GM18858 (cell line): Measurements from ENCODE around the gene MYBPHL.

Experiments used
- ATAC-seq: cut with Tn5 transposase; IDR thresholded peaks from one replicate; pipeline ENCODE4 v1.9.1; 2021; ENCODE audit not compliant: unreplicated experiment

Gene MYBPHL

GRCh38 chr1:109306832-109307273, at the start of gene MYBPHL:
TSS of gene MYBPHL (minus strand) at chr1:109307011. CDS start at chr1:109306991, 20 bp downstream.
- ATAC-seq: no peak

DNA sequence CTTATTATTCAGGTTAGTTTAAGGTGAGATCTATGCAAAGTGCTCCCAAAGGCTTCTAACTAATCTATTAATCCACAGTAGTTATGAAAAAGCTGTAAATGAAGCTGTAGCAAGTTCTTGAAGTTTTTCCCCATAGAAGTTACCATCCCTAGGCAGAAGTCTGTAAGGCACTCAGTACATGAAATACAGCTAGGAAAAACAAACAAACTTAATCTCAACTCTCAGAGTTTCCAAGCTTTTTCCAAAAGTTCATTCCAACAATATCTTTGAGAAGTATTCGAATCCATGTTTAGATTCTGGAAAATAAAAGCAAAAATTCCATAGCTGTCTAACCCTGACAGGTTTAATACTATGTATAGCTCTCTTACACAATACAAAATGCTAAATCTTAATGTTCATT, 49.7 kb upstream of the MYBPHL start:
- ATAC-seq: no peak

GRCh38 chr1:109354929-109355328, 48.1 kb upstream of the MYBPHL start:
- ATAC-seq: no peak

DNA sequence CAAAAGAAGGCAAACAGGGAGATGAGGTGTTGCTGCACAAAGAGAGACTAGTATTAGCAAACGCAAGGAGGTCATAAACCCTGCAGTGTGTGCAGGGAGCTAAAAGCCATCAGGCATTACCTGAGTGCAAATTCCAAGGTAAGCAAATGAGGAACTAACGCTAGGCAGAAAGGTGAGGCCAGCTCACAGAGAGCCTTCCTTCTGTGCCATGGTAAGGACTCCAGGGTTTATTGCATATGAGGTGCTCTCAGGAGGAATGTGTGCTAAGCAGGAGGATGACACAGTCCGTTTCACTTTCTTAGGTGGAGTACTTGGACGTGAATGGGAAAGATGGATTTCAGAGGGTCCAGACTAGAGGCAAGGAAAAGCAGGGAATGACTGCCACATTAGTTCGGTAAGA, 44.6 kb upstream of the MYBPHL start:
- ATAC-seq: no peak

DNA sequence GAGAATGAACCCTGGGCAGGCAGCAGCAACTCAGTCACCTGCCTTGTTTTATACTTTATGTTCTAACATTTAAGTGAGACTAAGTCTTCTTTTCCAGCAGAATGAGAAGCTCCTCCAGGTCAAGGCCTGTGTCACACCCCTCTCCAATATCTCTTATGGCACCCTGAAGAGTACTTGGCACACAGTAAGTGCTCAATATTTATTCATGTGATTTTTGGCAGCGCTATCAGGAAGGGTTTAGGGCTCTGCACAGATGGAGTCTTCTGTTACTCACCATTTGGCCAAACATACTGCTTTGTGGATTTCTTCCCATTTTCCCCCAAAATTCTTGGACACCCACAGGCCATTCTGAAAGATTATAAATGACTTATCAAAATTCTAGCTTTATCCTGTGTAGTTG, 43.8 kb upstream of the MYBPHL start:
- no peak for ATAC-seq

GRCh38 chr1:109350182-109350581, 43.4 kb upstream of the MYBPHL start:
- no peak for ATAC-seq

GRCh38 chr1:109347511-109347910, 40.7 kb upstream of the MYBPHL start:
- ATAC-seq: no peak

- ATAC-seq: no peak
Measured at GRCh38 chr1:109341944-109342930, 35.4 kb upstream of the MYBPHL start.

DNA sequence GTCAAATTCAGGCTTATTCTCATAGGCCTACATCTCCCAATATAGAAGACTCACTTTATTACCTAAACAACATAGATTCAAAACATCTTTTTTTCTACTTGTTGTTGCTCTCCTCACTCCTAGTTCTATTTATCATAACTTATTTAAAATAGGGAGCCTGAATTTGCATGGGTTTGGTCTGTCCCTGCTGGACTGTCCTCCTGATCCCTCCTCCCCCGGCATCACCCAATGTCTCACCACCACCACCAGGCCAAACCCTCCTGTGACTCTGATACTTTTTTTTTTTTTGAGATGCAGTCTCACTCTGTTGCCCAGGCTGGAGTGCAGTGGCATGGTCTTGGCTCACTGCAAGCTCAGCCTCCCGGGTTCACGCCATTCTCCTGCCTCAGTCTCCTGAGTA, 31.8 kb upstream of the MYBPHL start:
- ATAC-seq: no peak

GRCh38 chr1:109338091-109338490, 31.3 kb upstream of the MYBPHL start:
- ATAC-seq: no peak

- ATAC-seq: no peak
Measured at GRCh38 chr1:109335091-109335490, 28.3 kb upstream of the MYBPHL start.

DNA sequence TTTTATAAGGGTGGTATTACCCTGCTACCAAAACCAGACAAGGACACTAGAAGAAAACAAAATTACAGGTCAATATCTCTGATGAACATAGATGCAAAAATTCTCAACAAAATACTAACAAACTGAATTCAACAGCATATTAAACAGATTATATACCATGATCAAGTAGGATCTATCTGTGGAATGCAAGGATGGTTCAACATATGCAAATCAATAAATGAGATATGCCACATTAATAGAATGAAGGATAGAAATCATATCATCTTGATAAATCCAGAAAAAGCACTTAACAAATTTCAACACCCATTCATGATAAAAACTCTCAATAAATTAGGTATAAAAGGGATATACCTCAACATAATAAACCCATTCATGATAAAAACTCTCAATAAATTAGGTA, 24.3 kb upstream of the MYBPHL start:
- ATAC-seq: no peak

GRCh38 chr1:109327285-109327684, 20.5 kb upstream of the MYBPHL start:
- no peak for ATAC-seq

DNA sequence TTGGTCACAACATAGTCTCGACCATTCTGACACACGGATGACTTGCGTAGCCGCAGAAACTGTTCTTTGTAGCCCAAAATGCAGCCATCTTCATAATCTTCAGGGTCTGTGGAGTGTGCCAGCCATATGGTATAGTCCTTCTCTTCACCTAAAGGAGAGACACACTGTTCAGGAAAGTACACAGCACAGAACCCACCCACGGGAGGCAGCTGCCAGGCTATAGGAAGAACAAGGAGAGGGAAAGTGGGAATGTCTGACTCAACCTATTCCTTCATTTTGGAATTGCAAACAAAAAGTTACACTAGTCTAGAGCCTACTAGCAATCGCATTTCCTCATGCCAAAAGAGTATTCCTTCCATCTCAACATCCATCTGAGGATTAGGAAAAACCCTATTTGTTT, 16.2 kb upstream of the MYBPHL start:
- no peak for ATAC-seq

GRCh38 chr1:109319114-109319513, 12.3 kb upstream of the MYBPHL start:
- ATAC-seq: no peak

GRCh38 chr1:109316506-109316905, 9.7 kb upstream of the MYBPHL start:
- no peak for ATAC-seq

GRCh38 chr1:109315288-109315687, 8.5 kb upstream of the MYBPHL start:
- ATAC-seq: no peak

GRCh38 chr1:109314795-109315194, 8.0 kb upstream of the MYBPHL start:
- ATAC-seq: no peak

GRCh38 chr1:109312978-109313775, 6.4 kb upstream of the MYBPHL start:
- ATAC-seq: no peak

DNA sequence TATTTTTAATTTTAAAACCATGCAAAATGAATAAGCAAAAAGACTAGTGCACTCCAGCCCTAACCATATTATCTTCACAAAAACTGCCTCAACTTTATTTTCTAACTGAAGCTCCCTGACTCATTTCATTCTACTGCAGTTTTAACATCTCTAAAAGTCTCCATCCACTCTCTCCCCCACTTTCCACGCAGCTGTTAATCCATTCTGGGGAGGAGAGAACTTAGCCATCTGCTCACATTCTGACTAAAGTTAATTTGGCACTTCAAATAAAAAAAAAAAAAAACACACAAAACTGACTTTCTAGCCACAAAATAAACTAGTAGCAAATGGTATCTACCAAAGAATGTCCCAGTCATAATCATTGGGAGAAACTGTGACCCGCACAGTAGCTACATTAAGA, 5.4 kb upstream of the MYBPHL start:
- no peak for ATAC-seq

GRCh38 chr1:109309347-109309746, 2.5 kb upstream of the MYBPHL start:
- ATAC-seq: no peak
